Activated T-cell treated with anti-CD3 and anti-CD28 coated beads for 48 hours (primary cell): ENCODE measurements around the gene ACOX2.

ENCODE experiments used
- DNase-seq: peaks from one replicate; pipeline ENCODE4 v3.0.0-alpha.2; 2020; ENCODE audit warnings: low read depth

ACOX2 gene

DNA sequence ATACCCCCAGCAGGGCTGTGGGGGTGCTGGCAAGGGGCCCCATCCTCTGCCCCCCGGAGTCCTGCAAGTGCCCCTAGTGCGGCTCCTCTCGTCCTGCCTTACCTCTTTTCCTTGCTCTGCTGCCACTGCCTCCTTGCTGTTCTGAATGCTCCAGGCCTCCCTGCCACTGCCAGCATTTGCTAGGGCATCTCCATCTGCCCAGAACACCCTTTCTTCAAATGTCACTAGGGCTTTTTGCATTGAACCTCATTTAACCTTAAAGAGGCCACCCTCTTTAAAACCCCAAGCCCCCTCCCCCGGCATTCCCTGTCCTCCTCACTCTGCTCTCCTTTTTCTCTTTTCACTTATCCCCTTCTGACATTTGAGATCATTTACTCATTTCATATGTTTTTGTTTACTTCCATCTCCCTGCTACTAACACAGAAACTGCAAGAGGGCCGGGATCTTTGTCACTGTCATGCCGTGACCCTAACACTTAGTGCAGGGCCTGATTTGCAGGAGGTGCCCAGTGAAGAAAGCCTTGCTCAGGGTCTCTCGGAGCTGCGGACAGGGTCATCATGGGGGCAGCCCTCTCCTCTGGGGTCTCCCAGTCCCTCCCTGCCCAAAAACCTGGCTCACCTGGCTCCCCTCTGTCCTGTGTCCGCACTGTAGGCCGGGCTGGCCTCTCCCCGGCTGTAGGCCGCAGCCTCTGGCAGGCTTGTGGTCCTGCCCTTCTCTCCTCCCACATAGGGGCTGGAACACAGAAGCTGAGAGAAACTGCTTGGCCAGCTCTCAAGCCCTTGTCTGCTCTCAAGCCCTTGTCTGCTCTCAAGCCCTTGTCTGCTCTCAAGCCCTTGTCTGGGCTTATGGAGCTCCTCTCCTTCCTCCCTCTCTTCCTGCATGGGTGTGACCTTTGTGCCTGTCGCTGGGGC, at the start of gene ACOX2:
Gene ACOX2, minus strand, starts transcription at position 690 of the 911 bp plus-strand sequence. CDS start 2,084 bp downstream, outside the sequence.
- DNase-seq: no peak

- no peak for DNase-seq
Measured at GRCh38 chr3:58585994-58586393, 49.0 kb upstream of the ACOX2 start.

GRCh38 chr3:58585005-58585786, 48.2 kb upstream of the ACOX2 start:
- DNase-seq: peak; percentile 60

DNA sequence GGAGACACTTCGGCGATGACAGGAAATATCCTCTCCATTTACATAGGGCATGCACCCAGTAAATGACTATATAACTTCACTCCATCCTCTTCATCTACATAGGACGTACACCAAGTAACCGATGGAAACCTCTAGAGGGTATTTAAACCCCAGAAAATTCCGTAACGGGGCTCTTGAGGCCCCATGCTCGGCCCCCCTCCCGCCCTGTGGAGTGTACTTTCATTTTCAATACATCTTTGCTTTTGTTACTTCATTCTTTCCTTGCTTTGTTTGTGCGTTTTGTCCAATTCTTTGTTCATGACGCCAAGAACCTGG, 47.7 kb upstream of the ACOX2 start:
- no peak for DNase-seq

DNA sequence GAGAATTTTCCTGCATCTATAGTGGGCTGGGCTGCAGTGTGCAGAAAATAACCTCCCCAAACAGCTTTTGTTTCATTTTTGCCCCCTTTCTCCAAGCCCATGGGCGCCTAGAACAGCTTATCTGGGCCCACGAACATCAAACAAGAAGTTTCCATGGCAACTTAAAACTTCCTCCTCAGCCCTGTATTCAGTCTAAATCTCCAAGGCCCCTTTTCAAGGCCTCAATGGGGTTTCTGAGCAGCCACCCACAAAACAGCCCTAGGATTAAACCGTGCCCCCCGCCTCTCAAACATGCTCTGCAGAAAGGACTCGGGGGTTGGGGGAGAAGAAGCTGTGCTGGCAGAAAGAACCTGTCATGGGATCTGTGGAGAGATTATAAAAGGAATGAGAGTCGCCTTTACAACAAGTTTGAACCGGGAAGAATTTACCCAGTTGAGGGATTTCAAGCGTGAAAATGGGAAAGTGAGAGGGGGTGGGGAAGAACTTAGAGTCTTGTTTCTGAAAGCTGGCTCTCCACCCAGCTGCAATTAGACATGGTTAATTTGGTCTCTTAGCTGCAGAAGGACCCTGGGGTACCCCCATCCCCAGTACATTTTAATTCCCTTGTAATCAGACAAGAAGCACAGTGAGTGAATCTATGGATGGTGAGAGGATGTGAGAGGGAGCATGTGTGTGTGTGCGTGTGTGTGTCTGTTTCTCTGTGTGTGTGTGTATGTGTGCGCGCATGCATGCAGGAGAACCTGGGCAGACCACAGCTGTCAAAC, 44.5 kb upstream of the ACOX2 start:
- DNase-seq: no peak

GRCh38 chr3:58580826-58581327, 43.9 kb upstream of the ACOX2 start:
- DNase-seq: no peak

DNA sequence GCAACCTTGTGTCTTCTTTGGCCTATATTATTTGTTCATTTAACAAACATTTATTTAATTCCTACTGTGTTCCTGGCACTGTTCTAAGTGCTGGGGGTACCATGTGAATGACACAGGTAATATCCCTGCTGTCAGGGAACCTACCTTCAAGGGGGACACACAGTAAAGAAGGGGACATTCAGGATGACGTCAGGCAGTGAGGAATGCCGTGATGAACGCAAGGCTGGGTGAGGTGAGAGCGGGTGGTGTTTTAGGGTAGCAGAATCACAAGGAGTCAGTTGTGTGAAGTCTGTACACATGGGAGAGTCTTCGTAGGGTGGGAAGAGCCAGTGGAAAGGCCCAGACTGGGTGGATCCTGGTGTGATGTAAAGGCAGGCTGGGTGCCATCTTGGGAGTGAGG, 41.9 kb upstream of the ACOX2 start:
- no peak for DNase-seq

GRCh38 chr3:58577269-58577821, 40.4 kb upstream of the ACOX2 start, which contains the start of gene FAM107A:
Gene FAM107A (minus strand): TSS chr3:58577391. CDS start chr3:58569860, 7,531 bp downstream.
- DNase-seq: no peak

DNA sequence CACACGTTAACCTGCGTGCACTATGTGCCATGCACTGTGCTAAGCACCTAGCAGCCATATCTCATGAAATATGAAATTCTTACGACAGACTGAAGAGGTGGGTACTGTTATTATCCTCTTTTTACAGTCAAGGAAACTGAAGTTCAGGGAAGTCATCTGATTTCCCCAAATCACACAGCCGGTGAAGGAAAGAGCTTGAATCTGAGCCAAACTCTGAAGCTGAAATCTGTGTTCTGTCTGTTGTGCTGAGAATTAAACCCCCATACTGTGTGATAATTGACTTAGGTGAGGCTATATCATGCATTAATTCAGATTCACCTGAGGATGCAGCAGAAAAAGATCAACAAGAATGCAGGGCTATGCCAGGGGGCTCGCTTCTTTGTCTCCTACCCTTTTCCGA, 39.7 kb upstream of the ACOX2 start:
- no peak for DNase-seq

GRCh38 chr3:58575971-58576652, 39.1 kb upstream of the ACOX2 start:
- DNase-seq: no peak

DNA sequence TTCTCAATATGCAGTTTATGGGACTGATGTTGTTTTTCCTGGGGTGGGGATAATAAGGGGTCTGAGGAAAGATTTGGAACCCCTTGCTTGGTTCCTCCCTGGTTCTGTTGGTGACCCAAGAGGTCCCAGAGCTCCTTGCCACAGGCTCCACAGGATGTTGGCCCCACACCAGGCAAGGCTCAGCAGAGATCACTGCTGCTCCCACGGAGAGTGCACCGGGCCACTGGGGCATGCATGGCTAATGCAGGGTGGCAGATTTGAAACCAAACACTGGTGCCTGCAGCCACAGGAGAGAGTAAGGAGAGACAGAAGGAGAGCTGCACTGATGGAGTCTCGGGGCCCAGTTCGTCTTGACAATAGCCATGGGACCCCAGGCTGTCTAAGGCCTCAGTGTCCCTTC, 37.7 kb upstream of the ACOX2 start:
- DNase-seq: no peak

DNA sequence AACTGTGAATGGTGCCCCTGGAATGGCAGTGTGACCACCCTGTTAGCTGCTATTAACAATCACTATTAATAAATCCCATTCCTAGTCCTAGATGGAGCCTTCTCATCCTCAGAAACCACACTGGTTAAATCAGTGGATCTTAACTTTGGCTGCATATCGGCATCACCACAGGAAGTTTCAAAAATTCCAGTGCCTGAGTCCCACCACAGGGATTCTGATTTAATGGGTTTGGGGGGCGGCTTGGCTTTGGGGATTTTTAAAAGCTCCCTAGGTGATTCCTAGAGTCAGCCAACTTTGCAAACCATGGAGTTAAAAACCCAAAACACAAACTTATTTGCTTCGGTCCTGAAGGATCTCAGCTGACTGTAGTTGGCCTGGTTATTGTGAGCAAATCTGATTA, 37.1 kb upstream of the ACOX2 start:
- DNase-seq: no peak

- no peak for DNase-seq
Measured at GRCh38 chr3:58573640-58574039, 36.6 kb upstream of the ACOX2 start.

DNA sequence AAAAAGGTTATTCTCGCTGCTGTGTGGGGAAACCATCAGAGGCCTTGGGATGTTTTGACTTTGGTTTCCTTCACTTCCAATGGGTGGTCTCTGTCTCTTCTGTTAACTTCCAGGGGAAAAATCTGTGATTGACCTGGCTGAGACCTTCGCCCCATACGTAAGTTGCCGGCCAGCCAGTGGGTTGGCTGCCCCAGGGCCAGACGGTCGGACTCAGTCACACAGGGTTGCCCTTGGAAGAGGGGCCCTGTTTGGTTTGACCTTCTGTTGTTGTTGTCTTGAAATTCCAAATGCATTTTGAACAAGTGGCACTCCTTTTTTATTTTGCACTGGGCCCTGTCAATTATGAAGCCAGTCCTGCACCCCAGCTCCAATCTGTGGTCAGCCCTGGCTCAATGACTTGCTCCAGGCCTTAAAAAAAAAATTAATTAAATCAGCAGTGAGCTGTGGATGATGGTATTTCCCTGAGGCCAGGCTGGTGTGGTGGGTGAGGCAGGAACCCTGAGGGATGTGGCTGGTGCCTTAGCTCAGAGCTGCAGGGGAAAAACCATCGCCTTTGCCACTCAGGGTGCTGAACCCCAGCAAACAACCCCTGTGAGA, 35.7 kb upstream of the ACOX2 start:
- DNase-seq: no peak

- no peak for DNase-seq
Measured at GRCh38 chr3:58572013-58572633, 35.1 kb upstream of the ACOX2 start.

DNA sequence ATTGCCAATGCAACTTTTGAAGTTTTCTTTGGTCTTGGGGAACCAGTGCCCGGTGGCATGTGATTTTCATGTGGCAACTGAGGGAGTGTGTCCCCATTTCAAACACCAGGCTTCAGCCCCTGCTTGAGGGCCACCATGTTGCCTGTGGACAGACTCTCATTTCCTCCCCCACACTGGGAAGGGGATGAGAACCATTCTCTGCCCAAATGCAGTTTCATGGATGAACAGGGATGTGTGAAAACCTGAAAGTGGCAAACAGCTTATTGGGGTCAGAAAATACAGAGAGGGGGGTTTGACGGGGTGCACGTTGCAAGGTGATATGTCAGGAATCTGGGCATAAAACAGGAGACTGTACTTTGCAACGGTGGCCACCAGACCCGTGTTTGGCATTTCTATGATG, 33.9 kb upstream of the ACOX2 start:
- DNase-seq: no peak

GRCh38 chr3:58569287-58570001, 32.5 kb upstream of the ACOX2 start:
- no peak for DNase-seq

GRCh38 chr3:58568572-58569286, 31.7 kb upstream of the ACOX2 start:
- peak; percentile 67 for DNase-seq

- no peak for DNase-seq
Measured at GRCh38 chr3:58567251-58567515, 30.2 kb upstream of the ACOX2 start.
